ENCODE results near the gene VPS41.

The VPS41 gene

DNA sequence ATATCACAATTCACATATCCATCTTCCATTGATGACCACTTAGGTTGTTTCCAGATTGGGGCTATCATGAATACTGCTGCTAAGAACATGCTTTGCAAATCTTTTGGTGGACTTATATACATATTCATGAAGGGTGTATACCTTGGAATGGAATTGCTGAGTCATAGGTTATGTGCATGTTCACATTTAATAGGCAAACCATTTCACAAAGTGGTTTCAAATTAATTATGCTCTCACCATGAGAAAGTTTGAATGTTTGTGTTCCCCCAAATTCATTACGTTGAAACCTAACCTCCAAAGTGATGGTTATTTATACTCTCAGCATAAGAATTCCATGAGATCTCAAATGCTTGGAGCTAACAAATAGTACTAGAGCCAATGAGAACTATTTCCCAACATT is 86.4 kb downstream of the VPS41 start:
- TF ChIP-seq, protein P1, sequence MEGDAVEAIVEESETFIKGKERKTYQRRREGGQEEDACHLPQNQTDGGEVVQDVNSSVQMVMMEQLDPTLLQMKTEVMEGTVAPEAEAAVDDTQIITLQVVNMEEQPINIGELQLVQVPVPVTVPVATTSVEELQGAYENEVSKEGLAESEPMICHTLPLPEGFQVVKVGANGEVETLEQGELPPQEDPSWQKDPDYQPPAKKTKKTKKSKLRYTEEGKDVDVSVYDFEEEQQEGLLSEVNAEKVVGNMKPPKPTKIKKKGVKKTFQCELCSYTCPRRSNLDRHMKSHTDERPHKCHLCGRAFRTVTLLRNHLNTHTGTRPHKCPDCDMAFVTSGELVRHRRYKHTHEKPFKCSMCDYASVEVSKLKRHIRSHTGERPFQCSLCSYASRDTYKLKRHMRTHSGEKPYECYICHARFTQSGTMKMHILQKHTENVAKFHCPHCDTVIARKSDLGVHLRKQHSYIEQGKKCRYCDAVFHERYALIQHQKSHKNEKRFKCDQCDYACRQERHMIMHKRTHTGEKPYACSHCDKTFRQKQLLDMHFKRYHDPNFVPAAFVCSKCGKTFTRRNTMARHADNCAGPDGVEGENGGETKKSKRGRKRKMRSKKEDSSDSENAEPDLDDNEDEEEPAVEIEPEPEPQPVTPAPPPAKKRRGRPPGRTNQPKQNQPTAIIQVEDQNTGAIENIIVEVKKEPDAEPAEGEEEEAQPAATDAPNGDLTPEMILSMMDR (IDR thresholded peaks at IDR 0.05), result no peak
- Histone ChIP-seq H3K27ac (no peak overlapping the region), H3K4me3 (no peak overlapping the region)
- DNase-seq (ENCODE audit: low spot score), result no peak

DNA sequence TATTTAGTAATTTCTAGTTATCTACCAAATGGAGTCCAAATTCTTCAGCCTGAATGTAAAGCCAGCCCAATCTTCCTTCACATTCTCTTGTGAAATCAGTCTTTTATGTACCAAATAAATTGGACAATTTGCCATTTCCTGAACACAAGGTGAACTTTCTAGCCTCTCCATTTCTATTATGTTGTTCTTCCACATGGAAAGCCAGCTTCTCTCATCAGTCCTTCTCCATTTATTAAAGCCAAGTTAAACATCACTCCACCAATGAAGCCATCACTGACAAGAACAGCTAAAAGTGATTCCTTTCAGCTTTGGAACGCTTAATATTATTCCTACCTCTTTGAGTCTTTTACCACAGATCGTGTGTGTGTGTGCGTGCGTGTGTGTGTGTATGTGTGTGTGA is 88.4 kb downstream of the VPS41 start:
- TF ChIP-seq, protein P1 (IDR thresholded peaks at IDR 0.05), result no peak
- no peak for DNase-seq (ENCODE audit: low spot score)
- Histone ChIP-seq H3K4me3 (no peak overlapping the region), H3K27ac (no peak overlapping the region)

DNA sequence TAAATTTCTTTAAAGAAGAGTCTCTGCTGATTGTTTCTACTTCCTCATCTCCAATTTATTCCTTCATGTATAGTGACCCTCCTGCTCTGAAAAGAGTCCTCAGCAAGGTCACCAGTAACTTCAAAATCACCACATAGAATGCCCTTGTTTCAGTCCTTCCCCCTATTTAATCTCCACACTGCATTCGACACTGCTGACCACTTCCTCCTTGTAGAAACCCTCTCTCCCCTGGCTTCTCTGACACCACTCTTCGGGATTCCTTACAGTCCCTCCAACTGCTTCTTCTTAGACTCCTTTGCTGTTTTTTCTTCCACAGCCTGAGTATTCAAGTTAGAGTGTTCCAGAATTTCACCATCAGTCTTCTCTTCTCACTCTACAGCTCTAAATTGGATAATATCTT is 89.5 kb downstream of the VPS41 start:
- TF ChIP-seq, protein P1 (IDR thresholded peaks at IDR 0.05), result no peak
- Histone ChIP-seq H3K4me3 (no peak overlapping the region), H3K27ac (no peak overlapping the region)
- no peak for DNase-seq (ENCODE audit: low spot score)

DNA sequence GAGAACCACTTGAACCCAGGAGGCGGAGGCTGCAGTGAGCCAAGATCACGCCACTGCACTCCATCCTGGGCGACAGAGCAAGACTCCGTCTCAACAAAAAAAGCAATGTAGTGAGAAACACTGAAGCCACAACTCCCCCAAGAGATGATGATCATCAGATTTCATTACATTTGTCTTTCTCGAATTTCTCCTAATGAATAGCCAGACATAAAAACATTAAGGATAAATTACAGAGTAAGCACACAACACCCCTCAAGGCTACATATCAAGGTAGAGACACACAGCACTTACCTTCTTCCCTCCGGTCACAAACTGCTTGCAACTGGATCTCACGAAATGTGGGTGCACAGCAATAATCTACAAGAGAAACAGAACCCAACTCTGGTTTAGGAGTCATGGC is 91.5 kb downstream of the VPS41 start:
- Histone ChIP-seq H3K27ac (no peak overlapping the region), H3K4me3 (no peak overlapping the region)
- DNase-seq (ENCODE audit: low spot score), result no peak
- TF ChIP-seq, protein P1 (IDR thresholded peaks at IDR 0.05), result no peak

DNA sequence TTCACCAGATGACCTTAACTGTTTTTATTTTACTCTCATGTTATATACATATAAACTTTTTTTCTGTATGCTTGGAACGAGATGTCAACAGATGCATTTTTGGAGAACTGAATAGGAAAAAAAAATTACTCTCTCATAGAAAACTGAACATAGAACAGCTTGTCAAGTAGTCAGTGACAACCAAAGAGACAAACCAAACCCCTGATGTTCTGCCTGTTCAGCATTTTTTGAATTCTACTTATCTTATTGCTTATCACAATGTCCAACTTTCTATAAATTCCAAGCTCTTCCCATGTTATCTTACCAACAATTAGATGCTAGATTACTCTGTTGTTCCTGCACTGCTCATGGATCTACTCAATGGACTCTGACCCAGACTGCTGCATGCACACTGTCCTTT is 95.2 kb downstream of the VPS41 start:
- H3K4me3 ChIP-seq, result no peak overlapping the region
- no peak overlapping the region for H3K27ac ChIP-seq
- no peak for DNase-seq (ENCODE audit: low spot score)
- TF ChIP-seq, protein P1 (IDR thresholded peaks at IDR 0.05), result no peak

DNA sequence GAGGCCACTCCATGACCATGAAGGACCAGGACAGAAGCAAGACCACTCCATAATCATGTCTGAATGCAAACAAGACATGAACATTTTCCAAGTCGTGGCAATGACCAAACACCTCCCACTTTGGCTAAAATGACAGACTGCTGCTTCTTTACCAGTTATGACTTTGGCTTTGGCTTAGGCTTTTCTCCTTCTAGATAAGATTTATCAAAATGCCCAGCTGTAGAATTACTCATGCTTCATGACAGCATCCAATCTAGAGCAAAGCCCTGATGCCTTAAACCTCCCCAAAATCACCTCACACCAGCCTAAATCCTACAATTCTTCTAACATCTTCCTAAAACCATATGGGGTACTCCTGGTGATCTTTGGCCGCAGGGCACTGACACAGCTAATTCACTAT is 102.1 kb downstream of the VPS41 start:
- H3K27ac ChIP-seq, result no peak overlapping the region
- no peak overlapping the region for H3K4me3 ChIP-seq
- TF ChIP-seq, protein P1 (IDR thresholded peaks at IDR 0.05), result no peak
- no peak for DNase-seq (ENCODE audit: low spot score)

DNA sequence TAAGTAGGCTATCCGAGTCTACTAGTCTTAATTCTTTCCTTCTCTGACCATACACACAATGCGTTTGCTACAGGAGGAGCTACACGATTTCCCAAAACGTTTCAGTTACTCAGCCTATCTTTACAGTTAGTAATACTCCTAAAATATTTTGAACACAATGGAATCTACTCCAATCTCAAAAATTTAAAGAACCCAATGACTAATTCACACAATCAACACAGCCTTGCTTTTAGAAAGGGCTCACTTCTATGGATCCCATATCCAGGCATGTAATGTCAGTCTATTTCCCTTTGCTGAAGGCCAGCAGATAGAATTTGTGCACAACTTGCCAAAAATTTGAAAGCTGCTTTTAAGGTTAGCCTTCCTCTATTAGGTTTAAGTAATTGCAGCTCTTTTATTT is 107.2 kb downstream of the VPS41 start:
- no peak for DNase-seq (ENCODE audit: low spot score)
- Histone ChIP-seq H3K4me3 (no peak overlapping the region), H3K27ac (no peak overlapping the region)
- TF ChIP-seq, protein P1 (IDR thresholded peaks at IDR 0.05), result no peak

Data from coronary artery (tissue), 2 donors.